HepG2 (cell line): ENCODE data around the gene RBCK1. TPM values are rescaled to one million over a fixed set of nuclear protein-coding genes. Genes with fewer than 3 reads are reported as not detected.
A peak's percentile ranks its signal among the peaks of the same experiment; 100 is the strongest.

ENCODE experiments used
- AFF4 ChIP-seq: sonication (generic); formaldehyde crosslinking; IDR thresholded peaks from 2 replicates; pipeline ENCODE4 v1.4.0; 2020; ENCODE audit warnings: missing genetic modification reagents
- CEBPG ChIP-seq: IDR thresholded peaks from 2 replicates; pipeline ENCODE4 v1.6.1; 2016
- EP300 ChIP-seq, 3 experiments: sonication (generic) in 1 of 3; formaldehyde crosslinking in 1 of 3; IDR thresholded peaks; 2 replicates each; pipeline versions ENCODE4 v1.5.1 to v1.6.1; 2011 to 2020; ENCODE audit warnings: low read depth in 2 of 3, low read length in 2 of 3, borderline replicate concordance in 1 of 3, improper control_type of control experiment in 1 of 3, mild to moderate bottlenecking in 1 of 3, missing genetic modification reagents in 1 of 3, moderate library complexity in 1 of 3
- HMG20A ChIP-seq: IDR thresholded peaks from 2 replicates; pipeline ENCODE4 v1.6.1; 2016; ENCODE audit warnings: borderline replicate concordance
- KDM2A ChIP-seq: sonication (generic); formaldehyde crosslinking; IDR thresholded peaks from 2 replicates; pipeline ENCODE4 v1.4.0; 2020; ENCODE audit warnings: low read depth, missing genetic modification reagents, borderline replicate concordance
- ONECUT2 ChIP-seq: sonication (generic); formaldehyde crosslinking; IDR thresholded peaks from 2 replicates; pipeline ENCODE4 v1.4.0; 2020; ENCODE audit warnings: missing genetic modification reagents
- PAF1 ChIP-seq: IDR thresholded peaks from 2 replicates; pipeline ENCODE4 v1.6.1; 2016; ENCODE audit warnings: missing genetic modification reagents, missing compliant biosample characterization
- SMARCE1 ChIP-seq: fragments of 450-650 bp; IDR thresholded peaks from 2 replicates; pipeline ENCODE4 v1.6.1; 2017; ENCODE audit warnings: borderline replicate concordance
- ZHX1 ChIP-seq: sonication (generic); formaldehyde crosslinking; IDR thresholded peaks from 2 replicates; pipeline ENCODE4 v1.8.1; 2022; ENCODE audit warnings: low read depth, mild to moderate bottlenecking, missing genetic modification reagents
- ZNF232 ChIP-seq: sonication (generic); formaldehyde crosslinking; IDR thresholded peaks from 2 replicates; pipeline ENCODE4 v1.4.0; 2020; ENCODE audit warnings: missing genetic modification reagents, borderline replicate concordance
- ZNF337 ChIP-seq: sonication (generic); formaldehyde crosslinking; IDR thresholded peaks from 2 replicates; pipeline ENCODE4 v1.5.1; 2020; ENCODE audit warnings: missing genetic modification reagents, low read depth, mild to moderate bottlenecking, borderline replicate concordance
- ZNF407 ChIP-seq: sonication (generic); formaldehyde crosslinking; IDR thresholded peaks from one replicate; pipeline ENCODE4 v1.5.1; 2020; ENCODE audit warnings: mild to moderate bottlenecking, missing genetic modification reagents; ENCODE audit errors: not compliant biosample characterization
- ZNF552 ChIP-seq: sonication (generic); formaldehyde crosslinking; IDR thresholded peaks from 2 replicates; pipeline ENCODE4 v1.9.0; 2022; ENCODE audit warnings: missing genetic modification reagents, mild to moderate bottlenecking, borderline replicate concordance
- polyA plus RNA-seq, 8 experiments: library from polyadenylated mRNA; depleted of rRNA in 3 of 8; stranded (reverse) in 7 of 8; unstranded in 1 of 8; fragments of >200 nt; fragmentation: Illumina TruSeq in 4 of 8; extraction: Trizol in 4 of 8; gene quantifications; 2 replicates each; pipeline versions ENCODE4 v1.2.1 to v1.2.3, GENCODE V29; 2011 to 2016; ENCODE audit warnings: low read depth in 4 of 8, missing spikeins in 1 of 8, mixed read lengths in 1 of 8; ENCODE audit not compliant: insufficient read depth in 1 of 8
- total RNA-seq, 5 experiments: library from RNA; depleted of rRNA; stranded (reverse); fragments of >200 nt; fragmentation: Illumina TruSeq; extraction: Trizol; gene quantifications; 2 replicates each; pipeline ENCODE4 v1.2.3, GENCODE V29; 2016; ENCODE audit warnings: low read depth in 1 of 5

RBCK1 gene
- total and polyA plus RNA-seq, 2 of the 13 experiments (the other 11 are each of a cell fraction or from before 2014, with no cell fraction given), result 149 to 215 TPM

- TF ChIP-seq ZNF407 (CRISPR knock-in tag) (peak; percentile 10), KDM2A (CRISPR knock-in tag) (peak; percentile 82; the same call in 1 of the 2 replicates), EP300 (IDR thresholded peaks at IDR 0.05; ENCODE audit: low read depth in 2 of 2, low read length in 2 of 2) (0 out of 4 replicates have a peak, but pooled peaks of 1 of the 2 experiments have one; percentile 37), EP300 (CRISPR knock-in tag; IDR thresholded peaks at IDR 0.05; ENCODE audit: borderline replicate concordance) (no peak), AFF4 (CRISPR knock-in tag) (peak; percentile 95), PAF1 (CRISPR knock-in tag) (peak; percentile 86), ZNF552 (CRISPR knock-in tag) (peak; percentile 63; the same call in 1 of the 2 replicates), ZHX1 (CRISPR knock-in tag) (no peak), SMARCE1 (no peak), HMG20A (CRISPR knock-in tag) (no peak), CEBPG (peak; percentile 26; the same call in 1 of the 2 replicates), ZNF337 (no peak), ZNF232 (CRISPR knock-in tag) (0 out of 2 replicates have a peak, but pooled peaks have one; percentile 8), ONECUT2 (CRISPR knock-in tag) (peak; percentile 30; the same call in 1 of the 2 replicates)
Measured at GRCh38 chr20:381581-382290, 26.4 kb upstream of the RBCK1 start (continued).
